Measurements from ENCODE around the gene RPL38.

RPL38 gene

GRCh38 chr17:74227271-74228080 is 24.0 kb downstream of the RPL38 start:
- no peak for DNase-seq (ENCODE audit: low spot score)

- DNase-seq (ENCODE audit: low spot score): no peak
Measured at GRCh38 chr17:74228306-74228978, 25.0 kb downstream of the RPL38 start.

- no peak for DNase-seq (ENCODE audit: low spot score)
Measured at GRCh38 chr17:74230896-74231295, 27.4 kb downstream of the RPL38 start.

GRCh38 chr17:74231928-74232907 is 28.7 kb downstream of the RPL38 start:
- DNase-seq (ENCODE audit: low spot score): peak; percentile 58

GRCh38 chr17:74233937-74234336 is 30.5 kb downstream of the RPL38 start:
- no peak for DNase-seq (ENCODE audit: low spot score)

- DNase-seq (ENCODE audit: low spot score): no peak
Measured at GRCh38 chr17:74234486-74234885, 31.0 kb downstream of the RPL38 start.

- DNase-seq (ENCODE audit: low spot score): no peak
Measured at GRCh38 chr17:74235040-74235581, 31.6 kb downstream of the RPL38 start.

- no peak for DNase-seq (ENCODE audit: low spot score)
Measured at GRCh38 chr17:74235911-74236371, 32.5 kb downstream of the RPL38 start.

GRCh38 chr17:74237321-74237720 is 33.8 kb downstream of the RPL38 start:
- no peak for DNase-seq (ENCODE audit: low spot score)

GRCh38 chr17:74239172-74239571 is 35.7 kb downstream of the RPL38 start:
- DNase-seq (ENCODE audit: low spot score): no peak

GRCh38 chr17:74240618-74241205 is 37.2 kb downstream of the RPL38 start:
- DNase-seq (ENCODE audit: low spot score): no peak

GRCh38 chr17:74241431-74241830 is 38.0 kb downstream of the RPL38 start:
- no peak for DNase-seq (ENCODE audit: low spot score)

- no peak for DNase-seq (ENCODE audit: low spot score)
Measured at GRCh38 chr17:74241847-74242246, 38.4 kb downstream of the RPL38 start.

- no peak for DNase-seq (ENCODE audit: low spot score)
Measured at GRCh38 chr17:74243013-74243755, 39.7 kb downstream of the RPL38 start.

GRCh38 chr17:74244128-74244527 is 40.6 kb downstream of the RPL38 start:
- no peak for DNase-seq (ENCODE audit: low spot score)

- DNase-seq (ENCODE audit: low spot score): no peak
Measured at GRCh38 chr17:74244548-74244947, 41.1 kb downstream of the RPL38 start.

GRCh38 chr17:74245145-74245831 is 41.8 kb downstream of the RPL38 start:
- peak; percentile 92 for DNase-seq (ENCODE audit: low spot score)

- no peak for DNase-seq (ENCODE audit: low spot score)
Measured at GRCh38 chr17:74245871-74246270, 42.4 kb downstream of the RPL38 start.

GRCh38 chr17:74249590-74250270 is 46.3 kb downstream of the RPL38 start:
- no peak for DNase-seq (ENCODE audit: low spot score)
